HG02973 (cell line): Measurements from ENCODE around the gene CFH.
"Not testable (repeated sequence)": the region's sequence is repeated elsewhere in the genome, so short reads cannot be mapped to it uniquely, and the experiment has no call there.

Source experiments
- ATAC-seq: cut with Tn5 transposase; IDR thresholded peaks from one replicate; pipeline ENCODE4 v1.9.1; 2021; ENCODE audit warnings: moderate library complexity; ENCODE audit not compliant: unreplicated experiment

The CFH gene

GRCh38 chr1:196661345-196661744 is 9.5 kb downstream of the CFH start:
- no peak for ATAC-seq

- no peak for ATAC-seq
These were observed 15.3 kb downstream of the CFH start for GRCh38 chr1:196667131-196667530.

GRCh38 chr1:196669051-196669450 is 17.2 kb downstream of the CFH start:
- no peak for ATAC-seq

GRCh38 chr1:196669693-196670092 is 17.9 kb downstream of the CFH start:
- ATAC-seq: no peak

GRCh38 chr1:196674908-196675307 is 23.1 kb downstream of the CFH start:
- ATAC-seq: no peak

DNA sequence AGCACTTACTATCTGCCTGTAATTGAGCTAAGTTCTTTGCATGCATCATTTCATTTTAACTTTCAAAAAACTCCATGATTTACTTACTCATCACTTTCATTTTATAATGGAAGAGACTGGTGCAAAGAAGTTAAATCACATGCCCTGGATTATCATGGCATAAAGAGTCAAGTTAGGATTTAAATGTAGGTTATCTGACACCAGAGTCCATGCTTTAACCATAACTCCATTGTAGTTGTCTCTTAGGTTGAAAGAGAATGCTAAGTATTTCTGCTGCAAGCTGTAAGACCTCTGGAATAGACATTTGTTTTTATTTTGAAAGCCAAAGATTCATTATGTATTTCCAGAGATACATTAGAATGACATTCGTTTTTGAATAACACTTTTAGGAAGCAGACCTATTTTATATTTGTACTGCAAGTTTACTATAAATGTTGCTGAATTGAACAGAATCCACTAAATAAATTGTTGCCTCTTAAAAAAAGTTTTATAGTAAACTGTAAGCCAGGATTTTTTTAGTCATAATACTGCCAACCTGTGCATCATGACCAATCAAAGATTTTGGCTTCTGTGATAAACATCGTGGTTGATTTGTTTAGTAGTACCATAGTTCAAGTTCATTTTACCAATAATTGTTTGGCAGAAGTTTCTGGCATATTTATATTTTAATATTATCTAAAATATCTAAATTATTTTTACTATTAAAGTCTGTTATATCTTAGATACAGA is 26.1 kb downstream of the CFH start:
- no peak for ATAC-seq

DNA sequence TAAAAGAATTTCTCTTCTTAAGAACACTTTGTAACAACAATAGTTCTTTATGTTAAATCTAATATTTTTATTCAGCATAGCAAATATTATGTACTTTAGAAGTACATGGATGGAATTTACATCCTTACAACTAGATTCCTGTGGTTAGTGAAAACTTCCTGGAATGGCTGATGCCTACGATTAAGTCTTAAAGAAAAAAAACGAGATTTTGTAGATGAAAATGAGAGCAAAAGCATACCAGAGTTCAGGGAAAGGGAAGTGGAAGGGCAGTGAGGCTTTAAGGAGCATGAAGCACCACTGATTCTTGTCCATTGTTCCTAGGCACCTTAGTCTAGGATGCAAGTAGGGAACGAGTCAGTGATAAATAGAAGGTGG is 26.7 kb downstream of the CFH start:
- no peak for ATAC-seq

GRCh38 chr1:196680107-196680506 is 28.3 kb downstream of the CFH start:
- ATAC-seq: no peak

- ATAC-seq: no peak
These were observed 32.6 kb downstream of the CFH start for GRCh38 chr1:196684476-196684875.

DNA sequence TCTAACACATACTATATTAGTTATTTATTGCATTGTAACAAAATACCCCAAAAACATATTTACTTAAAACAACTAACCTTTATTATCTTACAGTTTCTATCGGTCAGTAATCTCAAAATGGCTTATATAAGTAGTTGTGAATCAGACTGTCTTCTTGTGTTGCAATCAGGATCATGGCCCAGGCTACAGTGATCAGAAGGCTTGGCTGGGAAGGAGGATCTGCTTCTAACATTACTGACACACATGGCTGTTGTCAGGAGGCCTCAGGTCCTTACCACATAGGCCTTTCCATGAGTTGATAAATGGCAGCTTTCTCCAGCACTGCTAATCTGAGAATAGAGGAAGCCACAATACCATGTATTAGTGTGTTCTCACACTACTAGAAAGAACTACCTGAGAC is 33.7 kb downstream of the CFH start:
- ATAC-seq: no peak

DNA sequence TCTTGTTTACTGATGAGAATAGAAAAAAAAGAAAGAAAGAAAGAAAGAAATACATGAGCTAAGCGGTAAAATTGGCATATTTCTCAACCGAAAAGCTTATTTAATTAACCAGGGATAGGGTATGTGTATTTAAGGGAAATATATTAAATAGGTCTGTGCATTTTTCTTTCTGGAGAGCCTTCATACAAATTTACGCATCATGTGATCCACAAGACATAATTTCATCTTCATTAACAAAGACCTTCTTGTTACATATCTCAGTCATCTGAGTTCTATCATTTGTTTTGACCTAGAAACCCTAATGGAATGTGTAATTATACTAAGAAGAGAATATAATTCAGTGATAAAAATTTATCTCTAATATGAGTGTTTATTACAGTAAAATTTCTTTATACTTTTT is 37.2 kb downstream of the CFH start:
- no peak for ATAC-seq

DNA sequence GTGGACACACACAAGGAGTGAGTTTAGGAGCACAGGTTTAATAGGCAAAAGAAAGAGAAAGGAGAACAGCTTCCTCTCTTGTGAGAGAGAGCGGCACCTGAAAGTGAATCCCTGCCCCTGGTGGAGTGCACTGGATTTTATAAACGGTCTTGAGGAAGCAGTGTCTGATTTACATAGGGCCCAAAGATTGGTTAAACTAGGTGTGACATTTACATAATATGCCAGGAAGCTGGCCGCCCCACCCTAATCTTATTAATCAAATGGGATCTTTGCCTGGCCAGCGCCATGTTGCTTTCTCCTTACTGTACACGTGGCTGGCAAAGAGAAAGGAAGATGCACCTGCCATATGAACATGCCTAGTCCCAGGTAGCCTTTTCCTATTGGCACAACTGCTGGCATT is 38.7 kb downstream of the CFH start:
- ATAC-seq: no peak

GRCh38 chr1:196698993-196699392 is 47.1 kb downstream of the CFH start:
- no peak for ATAC-seq

GRCh38 chr1:196701144-196701543 is 49.3 kb downstream of the CFH start:
- no peak for ATAC-seq

GRCh38 chr1:196709892-196710291 is 58.0 kb downstream of the CFH start:
- not testable (repeated sequence) for ATAC-seq

GRCh38 chr1:196717868-196718267 is 66.0 kb downstream of the CFH start:
- ATAC-seq: no peak

DNA sequence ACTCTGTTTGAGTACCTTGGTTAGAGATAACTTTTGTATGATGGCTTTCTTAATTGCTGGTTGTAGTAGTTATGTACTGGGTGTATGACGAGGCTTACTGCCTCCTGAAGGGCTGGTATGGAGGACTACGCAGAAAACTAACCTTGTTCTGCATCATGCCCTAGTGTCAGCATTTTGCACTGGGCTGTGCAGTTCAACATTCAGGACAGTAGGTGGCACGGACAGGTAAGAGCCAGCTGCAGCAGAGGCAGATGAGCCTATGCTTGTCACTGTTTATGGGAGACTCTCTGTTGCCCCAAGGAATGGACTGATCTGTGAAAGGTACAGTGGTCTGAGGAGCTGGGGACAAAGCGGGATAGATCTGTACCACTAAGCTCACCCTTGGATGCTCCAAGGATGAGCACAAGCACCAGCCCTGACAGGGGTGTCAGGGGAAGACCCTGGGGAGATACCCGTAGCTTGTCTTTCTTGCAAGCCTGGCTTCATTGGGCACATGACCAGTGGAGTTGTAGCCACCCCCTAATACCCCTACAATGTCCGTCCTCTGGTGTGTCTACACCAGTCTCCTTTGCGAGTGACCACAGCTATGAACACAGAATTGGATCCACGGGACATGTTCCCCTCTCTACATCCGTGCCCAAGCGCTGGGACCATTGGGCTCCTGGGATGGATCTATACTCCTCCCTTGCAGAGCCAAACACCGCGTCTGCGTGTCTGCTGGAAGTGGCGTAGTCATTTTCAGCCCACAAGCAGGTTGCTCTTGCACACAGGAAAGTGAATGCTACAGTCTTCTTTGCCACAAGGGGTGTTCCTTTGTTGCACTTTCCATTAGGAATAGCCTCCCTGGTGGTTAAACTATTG is 71.7 kb downstream of the CFH start:
- peak; percentile 99 for ATAC-seq

- ATAC-seq: no peak
These were observed 80.7 kb downstream of the CFH start for GRCh38 chr1:196732526-196732925.

DNA sequence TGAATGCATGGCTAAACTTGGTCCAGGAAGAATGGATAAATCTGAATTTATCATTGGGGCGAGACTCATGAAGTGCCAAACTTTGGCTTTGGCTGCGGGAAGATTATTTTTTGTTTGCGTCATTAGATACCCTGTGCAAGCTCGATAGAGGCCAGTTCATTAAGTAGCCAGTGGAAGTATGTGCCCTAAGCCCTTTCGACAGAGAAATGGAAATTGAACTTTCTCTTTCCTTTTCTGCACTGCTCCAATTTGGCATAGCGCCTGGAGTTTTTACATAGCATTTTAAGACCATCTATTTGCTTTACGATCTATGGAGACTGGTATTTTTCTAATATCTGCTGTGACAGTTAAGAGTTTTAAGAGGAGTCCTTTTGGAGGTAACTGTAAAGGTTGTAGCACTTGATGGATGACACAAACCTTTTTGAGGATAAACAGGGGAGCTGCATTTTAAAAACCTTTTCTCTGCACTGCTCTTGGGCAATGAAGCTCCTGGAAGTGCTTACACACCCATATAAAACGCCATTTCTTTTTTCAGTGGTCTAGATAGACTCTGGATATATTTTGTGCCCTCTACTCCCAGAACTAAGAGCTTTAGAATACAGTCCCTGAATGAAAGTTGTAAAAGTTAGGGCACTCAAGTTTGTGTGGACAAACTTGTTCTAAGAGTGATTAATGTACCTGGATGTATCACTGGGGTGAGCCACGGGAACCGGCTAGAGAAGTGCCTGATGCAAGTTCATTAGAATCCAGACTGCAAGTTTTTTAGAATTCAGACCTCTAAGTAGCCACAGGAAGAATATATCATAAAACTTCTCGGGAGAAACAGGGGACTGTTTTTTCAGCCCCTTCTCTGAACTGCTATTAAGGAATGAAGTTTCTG is 81.5 kb downstream of the CFH start:
- ATAC-seq: no peak

- ATAC-seq: no peak
These were observed 82.2 kb downstream of the CFH start for GRCh38 chr1:196734006-196734405.

DNA sequence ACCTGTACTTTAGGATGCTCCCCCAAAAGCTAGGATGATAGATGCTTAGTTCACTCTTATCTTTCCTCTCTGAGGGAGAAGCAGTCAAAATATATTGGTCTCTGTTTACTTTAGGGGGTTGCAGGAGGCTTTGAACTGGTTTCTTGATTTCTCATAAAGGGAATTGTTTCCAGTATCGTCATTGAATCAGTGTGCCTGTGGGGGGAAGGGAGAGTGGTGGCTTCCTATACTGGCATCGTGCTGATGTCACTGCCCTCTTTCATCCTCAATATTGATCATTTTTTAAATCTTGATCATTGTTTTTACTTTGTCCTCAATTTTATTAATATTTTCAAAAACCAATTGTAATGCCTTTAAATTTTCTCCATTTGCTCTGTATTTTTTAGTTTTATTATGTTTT is 82.6 kb downstream of the CFH start:
- no peak for ATAC-seq
